ENCODE data around the gene PHF21A. TPM values are rescaled to one million over a fixed set of nuclear protein-coding genes. Genes with fewer than 3 reads are reported as not detected.

The PHF21A gene
- total and polyA plus RNA-seq, 2 of the 13 experiments (the other 11 are each of a cell fraction or from before 2014, with no cell fraction given): 4.1 to 34.6 TPM

GRCh38 chr11:46018651-46019050, 102.6 kb downstream of the PHF21A start:
- in situ Hi-C loops (cut with HindIII; ENCODE audit: extremely low pct_ligation_motif_present, low pct_unique_long_range_greater_than_20kb): no loop called here
- intact Hi-C loops (cut with micrococcal nuclease; ENCODE audit: unreplicated experiment): no loop called here
- H3K9me3 ChIP-seq (ENCODE audit: low read length): no peaks in the 10 kb centered on the region
- H3K4me1 ChIP-seq (ENCODE audit: insufficient read depth, low read length): no peaks in the 10 kb centered on the region
- 97% methylated on average over 2 of the region's 2 CpGs for WGBS (ENCODE audit: low lambda C conversion rate)
- ChIA-PET POLR2A (no interaction called here), CTCF (ENCODE audit: low intra/inter-chr PET ratio, low total read pairs) (no interaction called here)
- H3K36me3 ChIP-seq (replicated peaks in 1 of 2; ENCODE audit: control insufficient read depth in 1 of 2, insufficient read depth in 2 of 2, low read length in 2 of 2): no peaks in the 10 kb centered on the region; a peak in 1 of 5 replicates
- H2AFZ ChIP-seq (ENCODE audit: low read length): no peak overlapping the region
- H3K27ac ChIP-seq (ENCODE audit: extremely low read length, insufficient read depth, low read length): no peak overlapping the region
- no peak overlapping the region for H3K4me2 ChIP-seq (ENCODE audit: low read depth, low read length)
- no peaks in the 10 kb centered on the region for H3K79me2 ChIP-seq (ENCODE audit: insufficient read depth, low read length)
- no peaks in the 10 kb centered on the region for H3K27me3 ChIP-seq (ENCODE audit: control insufficient read depth in 1 of 2, insufficient read depth in 2 of 2, low read length in 2 of 2)
- no TSS peak for BruUV-seq (replicated peaks)
- TF ChIP-seq RFX1 (IDR thresholded peaks at IDR 0.05) (no peak), ZNF354B (CRISPR knock-in tag; IDR thresholded peaks at IDR 0.05) (no peak), ETV6 (CRISPR knock-in tag; conservative IDR thresholded peaks at IDR 0.05) (no peak), ZNF660 (CRISPR knock-in tag; IDR thresholded peaks at IDR 0.05; ENCODE audit: borderline replicate concordance, low read depth) (no peak), ZFP41 (CRISPR knock-in tag; IDR thresholded peaks at IDR 0.05; ENCODE audit: borderline replicate concordance) (no peak), NR0B2 (CRISPR knock-in tag; IDR thresholded peaks at IDR 0.05) (no peak), PRDM10 (CRISPR knock-in tag; IDR thresholded peaks at IDR 0.05; ENCODE audit: low read depth) (no peak), TCF7 (IDR thresholded peaks at IDR 0.05; ENCODE audit: low read depth) (no peak), BORCS8-MEF2B (CRISPR knock-in tag; IDR thresholded peaks at IDR 0.05) (no peak)
- TF ChIP-seq, protein P1, sequence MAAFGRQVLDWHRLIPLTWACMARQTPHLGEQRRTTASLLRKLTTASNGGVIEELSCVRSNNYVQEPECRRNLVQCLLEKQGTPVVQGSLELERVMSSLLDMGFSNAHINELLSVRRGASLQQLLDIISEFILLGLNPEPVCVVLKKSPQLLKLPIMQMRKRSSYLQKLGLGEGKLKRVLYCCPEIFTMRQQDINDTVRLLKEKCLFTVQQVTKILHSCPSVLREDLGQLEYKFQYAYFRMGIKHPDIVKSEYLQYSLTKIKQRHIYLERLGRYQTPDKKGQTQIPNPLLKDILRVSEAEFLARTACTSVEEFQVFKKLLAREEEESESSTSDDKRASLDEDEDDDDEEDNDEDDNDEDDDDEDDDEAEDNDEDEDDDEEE (CRISPR knock-in tag; IDR thresholded peaks at IDR 0.05): no peak
- TF ChIP-seq, protein P2, sequence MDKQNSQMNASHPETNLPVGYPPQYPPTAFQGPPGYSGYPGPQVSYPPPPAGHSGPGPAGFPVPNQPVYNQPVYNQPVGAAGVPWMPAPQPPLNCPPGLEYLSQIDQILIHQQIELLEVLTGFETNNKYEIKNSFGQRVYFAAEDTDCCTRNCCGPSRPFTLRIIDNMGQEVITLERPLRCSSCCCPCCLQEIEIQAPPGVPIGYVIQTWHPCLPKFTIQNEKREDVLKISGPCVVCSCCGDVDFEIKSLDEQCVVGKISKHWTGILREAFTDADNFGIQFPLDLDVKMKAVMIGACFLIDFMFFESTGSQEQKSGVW (CRISPR knock-in tag; IDR thresholded peaks at IDR 0.05; ENCODE audit: borderline replicate concordance): no peak
- H4K20me1 ChIP-seq (ENCODE audit: insufficient read depth, low read length): peaks cover 3% of the 10 kb centered on the region; the same call in 1 of the 2 replicates
- H3K9ac ChIP-seq (ENCODE audit: insufficient read depth, low read depth, low read length): no peak overlapping the region
- ATAC-seq (no peak), FAIRE-seq (no peak), DNase-seq (ENCODE audit: low spot score) (no peak)
- H3K4me3 ChIP-seq (replicated peaks in 1 of 3; ENCODE audit: insufficient read depth in 1 of 3, low read depth in 2 of 3, low read length in 3 of 3): no peak overlapping the region
